OCI-LY7 (cell line): ENCODE data around the gene PMM2.

ENCODE experiments used
- EZH2phosphoT487 ChIP-seq: fragments of 200-600 bp; sonication (generic); IDR thresholded peaks from 2 replicates; pipeline ENCODE4 v1.6.1; 2018; ENCODE audit warnings: low read depth, borderline replicate concordance, mild to moderate bottlenecking, mixed run types, antibody characterized with exemption, low read length, moderate library complexity, mixed read lengths
- TF ChIP-seq, protein P1 (sequence below): fragments of 200-600 bp; sonication (generic); conservative IDR thresholded peaks from 2 replicates; pipeline ENCODE4 v1.5.1; 2014; ENCODE audit warnings: mild to moderate bottlenecking, antibody characterized with exemption, low read length, moderate library complexity, mixed read lengths

DNA sequence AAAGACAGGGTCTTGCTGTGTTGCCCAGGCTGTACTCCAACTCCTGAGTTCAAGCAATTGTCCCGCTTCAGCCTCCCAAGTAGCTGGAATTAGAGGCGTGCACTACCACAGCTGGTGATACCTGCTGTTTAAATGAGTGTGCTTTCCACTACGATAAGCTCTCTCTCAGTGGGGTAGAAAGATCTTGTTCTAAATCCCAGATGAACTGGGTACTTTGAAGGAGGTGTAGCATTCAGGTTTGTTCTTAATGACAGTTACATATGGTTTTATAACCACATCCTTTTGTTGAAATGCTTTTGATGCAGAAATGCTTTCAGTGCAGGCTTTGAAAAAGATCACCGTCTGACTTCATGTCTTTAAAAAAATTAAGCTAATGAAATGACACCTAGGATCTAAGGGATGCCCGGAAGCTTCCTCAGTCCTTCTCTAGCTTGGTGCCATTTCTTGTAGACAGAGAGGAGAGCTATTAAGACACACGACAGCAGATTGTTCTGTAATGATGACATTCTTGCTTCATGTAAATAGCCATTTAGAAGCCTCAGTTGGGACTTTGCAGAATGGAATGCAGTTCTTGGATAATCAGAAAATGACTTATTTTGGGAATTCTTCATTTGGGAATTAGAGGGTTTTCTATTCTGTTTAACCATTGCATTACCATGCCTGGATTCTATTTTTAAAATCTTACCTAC, 19.5 kb downstream of the PMM2 start:
- TF ChIP-seq, protein P1, sequence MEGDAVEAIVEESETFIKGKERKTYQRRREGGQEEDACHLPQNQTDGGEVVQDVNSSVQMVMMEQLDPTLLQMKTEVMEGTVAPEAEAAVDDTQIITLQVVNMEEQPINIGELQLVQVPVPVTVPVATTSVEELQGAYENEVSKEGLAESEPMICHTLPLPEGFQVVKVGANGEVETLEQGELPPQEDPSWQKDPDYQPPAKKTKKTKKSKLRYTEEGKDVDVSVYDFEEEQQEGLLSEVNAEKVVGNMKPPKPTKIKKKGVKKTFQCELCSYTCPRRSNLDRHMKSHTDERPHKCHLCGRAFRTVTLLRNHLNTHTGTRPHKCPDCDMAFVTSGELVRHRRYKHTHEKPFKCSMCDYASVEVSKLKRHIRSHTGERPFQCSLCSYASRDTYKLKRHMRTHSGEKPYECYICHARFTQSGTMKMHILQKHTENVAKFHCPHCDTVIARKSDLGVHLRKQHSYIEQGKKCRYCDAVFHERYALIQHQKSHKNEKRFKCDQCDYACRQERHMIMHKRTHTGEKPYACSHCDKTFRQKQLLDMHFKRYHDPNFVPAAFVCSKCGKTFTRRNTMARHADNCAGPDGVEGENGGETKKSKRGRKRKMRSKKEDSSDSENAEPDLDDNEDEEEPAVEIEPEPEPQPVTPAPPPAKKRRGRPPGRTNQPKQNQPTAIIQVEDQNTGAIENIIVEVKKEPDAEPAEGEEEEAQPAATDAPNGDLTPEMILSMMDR: no peak
- no peak for TF ChIP-seq EZH2phosphoT487
